ENCODE data around the gene PPA2.

- TF ChIP-seq, protein P1, sequence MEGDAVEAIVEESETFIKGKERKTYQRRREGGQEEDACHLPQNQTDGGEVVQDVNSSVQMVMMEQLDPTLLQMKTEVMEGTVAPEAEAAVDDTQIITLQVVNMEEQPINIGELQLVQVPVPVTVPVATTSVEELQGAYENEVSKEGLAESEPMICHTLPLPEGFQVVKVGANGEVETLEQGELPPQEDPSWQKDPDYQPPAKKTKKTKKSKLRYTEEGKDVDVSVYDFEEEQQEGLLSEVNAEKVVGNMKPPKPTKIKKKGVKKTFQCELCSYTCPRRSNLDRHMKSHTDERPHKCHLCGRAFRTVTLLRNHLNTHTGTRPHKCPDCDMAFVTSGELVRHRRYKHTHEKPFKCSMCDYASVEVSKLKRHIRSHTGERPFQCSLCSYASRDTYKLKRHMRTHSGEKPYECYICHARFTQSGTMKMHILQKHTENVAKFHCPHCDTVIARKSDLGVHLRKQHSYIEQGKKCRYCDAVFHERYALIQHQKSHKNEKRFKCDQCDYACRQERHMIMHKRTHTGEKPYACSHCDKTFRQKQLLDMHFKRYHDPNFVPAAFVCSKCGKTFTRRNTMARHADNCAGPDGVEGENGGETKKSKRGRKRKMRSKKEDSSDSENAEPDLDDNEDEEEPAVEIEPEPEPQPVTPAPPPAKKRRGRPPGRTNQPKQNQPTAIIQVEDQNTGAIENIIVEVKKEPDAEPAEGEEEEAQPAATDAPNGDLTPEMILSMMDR (IDR thresholded peaks at IDR 0.05; ENCODE audit: low read depth, low read length, poor library complexity, severe bottlenecking): no peak
- no peak for TF ChIP-seq EZH2phosphoT487 (IDR thresholded peaks at IDR 0.05; ENCODE audit: borderline replicate concordance, low read length)
Observed at GRCh38 chr4:105460306-105460705, 13.6 kb downstream of the PPA2 start.

Measured in DOHH2 (cell line).